ENCODE measurements around the gene SMYD4.
"Not testable (repeated sequence)": the region's sequence is repeated elsewhere in the genome, so short reads cannot be mapped to it uniquely, and the experiment has no call there.

Gene SMYD4

DNA sequence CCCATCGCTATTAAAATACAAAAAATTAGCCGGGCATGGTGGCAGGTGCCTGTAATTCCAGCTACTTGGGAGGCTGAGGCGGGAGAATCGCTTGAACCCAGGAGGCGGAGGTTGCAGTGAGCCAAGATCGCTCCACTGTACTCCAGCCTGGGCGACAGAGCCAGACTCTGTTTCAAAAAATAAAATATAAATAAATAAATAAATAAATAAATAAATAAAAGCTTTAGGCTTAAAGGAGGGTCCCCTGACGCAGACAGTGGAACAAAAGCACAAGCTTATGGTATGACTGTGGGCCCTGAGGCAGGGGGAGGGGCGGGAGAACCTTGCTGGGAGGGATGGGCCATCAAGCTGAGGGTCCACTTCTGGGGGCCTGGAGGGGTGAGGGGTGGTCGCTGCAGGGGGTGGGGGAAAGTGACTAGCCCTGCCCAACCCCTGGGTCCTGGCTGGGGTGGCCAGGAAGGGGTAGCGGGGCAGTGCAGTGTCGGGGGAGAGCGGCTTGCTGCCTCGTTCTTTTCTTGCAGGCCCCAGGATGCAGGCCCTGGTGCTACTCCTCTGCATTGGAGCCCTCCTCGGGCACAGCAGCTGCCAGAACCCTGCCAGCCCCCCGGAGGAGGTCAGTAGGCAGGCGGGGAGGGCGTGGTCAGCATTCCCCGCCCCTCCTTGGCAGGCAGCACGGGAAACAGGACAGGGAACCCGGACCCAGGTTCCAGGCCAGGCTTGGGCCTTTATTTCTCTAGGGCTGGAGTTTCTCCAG is 63.1 kb downstream of the SMYD4 start:
- H4K20me1 ChIP-seq (ENCODE audit: insufficient read depth), result no peaks in the 10 kb centered on the region
- H3K4me2 ChIP-seq, result no peak overlapping the region
- H3K9ac ChIP-seq, result no peak overlapping the region
- no peak for TF ChIP-seq CTCF (conservative IDR thresholded peaks at IDR 0.05; ENCODE audit: low read depth, low read length)
- H3K27ac ChIP-seq, result no peak overlapping the region
- H3K4me1 ChIP-seq (ENCODE audit: low read depth, poor library complexity, severe bottlenecking), result peaks cover 18% of the 10 kb centered on the region
- H3K27me3 ChIP-seq (ENCODE audit: insufficient read depth, low read depth), result no peaks in the 10 kb centered on the region
- no peaks in the 10 kb centered on the region for H3K36me3 ChIP-seq (ENCODE audit: insufficient read depth)
- H3K4me3 ChIP-seq (IDR thresholded peaks at IDR 0.05; ENCODE audit: insufficient read depth, low read depth, low read length), result no peak overlapping the region
- no peak overlapping the region for H2AFZ ChIP-seq (ENCODE audit: low read depth)
- H3K79me2 ChIP-seq (ENCODE audit: insufficient read depth, low read depth), result no peaks in the 10 kb centered on the region

GRCh38 chr17:1765576-1765975 is 64.1 kb downstream of the SMYD4 start:
- Histone ChIP-seq H4K20me1 (ENCODE audit: insufficient read depth) (no peaks in the 10 kb centered on the region), H3K4me1 (ENCODE audit: low read depth, poor library complexity, severe bottlenecking) (peaks cover 18% of the 10 kb centered on the region), H3K79me2 (ENCODE audit: insufficient read depth, low read depth) (no peaks in the 10 kb centered on the region), H3K27me3 (ENCODE audit: insufficient read depth, low read depth) (no peaks in the 10 kb centered on the region), H3K27ac (no peak overlapping the region), H3K4me3 (IDR thresholded peaks at IDR 0.05; ENCODE audit: insufficient read depth, low read depth, low read length) (no peak overlapping the region), H3K4me2 (no peak overlapping the region), H2AFZ (ENCODE audit: low read depth) (no peak overlapping the region), H3K9ac (no peak overlapping the region), H3K36me3 (ENCODE audit: insufficient read depth) (no peaks in the 10 kb centered on the region)
- no peak for TF ChIP-seq CTCF (conservative IDR thresholded peaks at IDR 0.05; ENCODE audit: low read depth, low read length)

GRCh38 chr17:1764705-1765104 is 65.0 kb downstream of the SMYD4 start:
- H3K4me1 ChIP-seq (ENCODE audit: low read depth, poor library complexity, severe bottlenecking), result peaks cover 18% of the 10 kb centered on the region

GRCh38 chr17:1764284-1764683 is 65.4 kb downstream of the SMYD4 start:
- Histone ChIP-seq H2AFZ (ENCODE audit: low read depth) (peak overlapping the region; percentile 61), H3K4me3 (IDR thresholded peaks at IDR 0.05; ENCODE audit: insufficient read depth, low read depth, low read length) (no peak overlapping the region), H3K27me3 (ENCODE audit: insufficient read depth, low read depth) (no peaks in the 10 kb centered on the region), H3K36me3 (ENCODE audit: insufficient read depth) (no peaks in the 10 kb centered on the region), H4K20me1 (ENCODE audit: insufficient read depth) (no peaks in the 10 kb centered on the region), H3K27ac (peak overlapping the region; percentile 52; the same call in 1 of the 2 replicates), H3K9ac (0 out of 2 replicates have a peak overlapping the region, but pooled peaks have one; percentile 9), H3K79me2 (ENCODE audit: insufficient read depth, low read depth) (no peaks in the 10 kb centered on the region), H3K4me2 (peak overlapping the region; percentile 5; the same call in 1 of the 2 replicates), H3K4me1 (ENCODE audit: low read depth, poor library complexity, severe bottlenecking) (peaks cover 18% of the 10 kb centered on the region)
- no peak for TF ChIP-seq CTCF (conservative IDR thresholded peaks at IDR 0.05; ENCODE audit: low read depth, low read length)

More at GRCh38 chr17:1764705-1765104, 65.0 kb downstream of the SMYD4 start:
- not testable (repeated sequence) for H3K36me3 ChIP-seq (ENCODE audit: insufficient read depth); H3K79me2 ChIP-seq (ENCODE audit: insufficient read depth, low read depth); H4K20me1 ChIP-seq (ENCODE audit: insufficient read depth); H3K27me3 ChIP-seq (ENCODE audit: insufficient read depth, low read depth); H3K4me3 ChIP-seq (IDR thresholded peaks at IDR 0.05; ENCODE audit: insufficient read depth, low read depth, low read length)
- H3K27ac ChIP-seq, result peak overlapping the region; percentile 52; the same call in 1 of the 2 replicates
- H3K4me2 ChIP-seq, result peak overlapping the region; percentile 5; the same call in 1 of the 2 replicates
- peak overlapping the region; percentile 61 for H2AFZ ChIP-seq (ENCODE audit: low read depth)
- H3K9ac ChIP-seq, result 0 out of 2 replicates have a peak overlapping the region, but pooled peaks have one; percentile 9

Data from KMS-11 (cell line).